GM13976 (cell line): ENCODE results near the gene TTBK1.

ENCODE experiments used
- DNase-seq: peaks from one replicate; pipeline ENCODE4 v3.0.0; 2012; ENCODE audit warnings: low spot score
- in situ Hi-C: fragments of 300-500 bp; cut with MboI; formaldehyde crosslinking; loops from one replicate; pipeline ENCODE4 v1.12.0; 2022; ENCODE audit warnings: low sequenced_read_pairs, mixed read lengths, inconsistent platforms; ENCODE audit not compliant: unreplicated experiment
- TF ChIP-seq, protein P1 (sequence below): IDR thresholded peaks from 2 replicates; pipeline ENCODE4 v1.5.1; 2012; ENCODE audit warnings: borderline replicate concordance, mild to moderate bottlenecking; ENCODE audit not compliant: insufficient read depth; ENCODE audit errors: extremely low read depth, missing control alignments, control extremely low read depth

Gene TTBK1

DNA sequence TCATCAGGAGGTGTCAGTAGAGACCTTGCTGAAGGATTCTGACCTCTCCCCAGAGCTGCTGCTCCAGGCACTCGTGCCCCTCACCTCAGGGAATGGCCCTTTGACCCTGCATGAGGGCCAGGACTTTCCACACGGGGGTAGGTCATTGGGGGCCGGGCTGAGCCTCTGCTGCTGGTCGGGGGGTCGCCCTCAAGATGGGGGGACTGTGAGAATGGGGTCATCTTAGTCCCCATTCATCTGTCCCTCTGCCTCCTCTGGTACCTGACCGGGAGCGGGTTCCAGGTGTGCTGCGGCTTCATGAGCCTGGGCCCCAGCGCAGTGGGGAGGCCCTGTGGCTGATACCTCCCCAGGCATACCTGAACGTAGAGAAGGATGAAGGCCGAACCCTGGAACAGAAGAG is 29.9 kb upstream of the TTBK1 start:
- in situ Hi-C loops = no loop called here
- TF ChIP-seq, protein P1, sequence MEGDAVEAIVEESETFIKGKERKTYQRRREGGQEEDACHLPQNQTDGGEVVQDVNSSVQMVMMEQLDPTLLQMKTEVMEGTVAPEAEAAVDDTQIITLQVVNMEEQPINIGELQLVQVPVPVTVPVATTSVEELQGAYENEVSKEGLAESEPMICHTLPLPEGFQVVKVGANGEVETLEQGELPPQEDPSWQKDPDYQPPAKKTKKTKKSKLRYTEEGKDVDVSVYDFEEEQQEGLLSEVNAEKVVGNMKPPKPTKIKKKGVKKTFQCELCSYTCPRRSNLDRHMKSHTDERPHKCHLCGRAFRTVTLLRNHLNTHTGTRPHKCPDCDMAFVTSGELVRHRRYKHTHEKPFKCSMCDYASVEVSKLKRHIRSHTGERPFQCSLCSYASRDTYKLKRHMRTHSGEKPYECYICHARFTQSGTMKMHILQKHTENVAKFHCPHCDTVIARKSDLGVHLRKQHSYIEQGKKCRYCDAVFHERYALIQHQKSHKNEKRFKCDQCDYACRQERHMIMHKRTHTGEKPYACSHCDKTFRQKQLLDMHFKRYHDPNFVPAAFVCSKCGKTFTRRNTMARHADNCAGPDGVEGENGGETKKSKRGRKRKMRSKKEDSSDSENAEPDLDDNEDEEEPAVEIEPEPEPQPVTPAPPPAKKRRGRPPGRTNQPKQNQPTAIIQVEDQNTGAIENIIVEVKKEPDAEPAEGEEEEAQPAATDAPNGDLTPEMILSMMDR = no peak
- DNase-seq = no peak

DNA sequence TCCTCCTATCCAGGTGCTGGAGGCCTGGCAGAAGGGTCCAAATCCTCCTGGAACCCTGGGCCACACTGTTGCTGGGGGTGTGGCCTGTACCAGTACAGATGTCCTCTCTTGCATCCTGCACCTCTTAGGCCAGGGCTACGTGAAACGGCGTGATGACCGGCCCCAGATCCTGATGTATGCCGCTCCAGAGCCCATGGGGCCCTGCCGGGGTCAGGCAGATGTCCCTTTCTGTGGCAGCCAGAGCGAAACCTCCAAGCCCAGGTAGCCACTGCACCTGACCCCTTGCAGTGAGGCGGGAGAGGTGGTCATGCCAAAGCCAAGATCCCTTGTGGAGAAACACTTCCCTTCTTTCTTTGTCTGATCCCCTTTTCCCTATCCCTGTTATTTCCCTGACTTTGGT is 28.2 kb upstream of the TTBK1 start:
- in situ Hi-C loops = no loop called here
- no peak for DNase-seq
- TF ChIP-seq, protein P1 = no peak

DNA sequence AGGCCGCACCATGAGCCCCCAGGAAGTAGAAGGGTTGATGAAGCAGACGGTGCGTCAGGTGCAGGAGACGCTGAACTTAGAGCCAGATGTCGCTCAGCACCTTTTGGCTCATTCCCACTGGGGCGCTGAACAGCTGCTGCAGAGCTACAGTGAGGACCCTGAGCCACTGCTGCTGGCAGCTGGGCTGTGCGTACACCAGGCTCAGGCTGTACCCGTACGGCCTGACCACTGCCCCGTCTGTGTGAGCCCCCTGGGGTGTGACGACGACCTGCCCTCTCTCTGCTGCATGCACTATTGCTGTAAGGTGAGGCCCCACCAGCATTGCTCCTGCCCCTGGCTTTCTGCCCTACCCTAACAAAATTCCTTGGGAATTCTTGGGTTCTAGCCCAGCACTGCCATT is 27.1 kb upstream of the TTBK1 start:
- DNase-seq = no peak
- in situ Hi-C loops = no loop called here
- TF ChIP-seq, protein P1 = no peak

- in situ Hi-C loops = no loop called here
- DNase-seq = no peak
- TF ChIP-seq, protein P1 = no peak
Measured at GRCh38 chr6:43217351-43217750, 25.9 kb upstream of the TTBK1 start.

DNA sequence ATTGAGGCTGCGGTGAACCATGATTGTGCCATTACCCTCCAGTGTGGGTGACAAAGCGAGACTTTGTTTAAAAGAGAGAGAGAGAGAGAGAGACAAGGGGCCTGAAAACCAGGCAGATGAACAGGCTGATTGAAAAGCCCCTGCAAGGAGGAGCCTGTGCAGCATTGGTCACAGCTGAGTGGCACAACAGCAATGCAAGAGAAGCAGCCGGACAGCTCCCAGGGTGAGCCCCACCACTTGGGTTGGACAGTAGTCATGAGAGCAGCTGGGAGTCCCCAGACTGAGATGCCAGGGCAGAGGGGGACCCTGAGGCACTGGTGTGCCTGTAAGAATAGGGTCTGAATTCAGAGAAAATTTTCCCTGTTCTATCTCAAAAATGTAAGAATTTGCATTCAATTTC is 24.2 kb upstream of the TTBK1 start:
- no peak for DNase-seq
- TF ChIP-seq, protein P1 = no peak
- in situ Hi-C loops = no loop called here

- in situ Hi-C loops = no loop called here
- TF ChIP-seq, protein P1 = no peak
- DNase-seq = no peak
Measured at GRCh38 chr6:43219814-43220213, 23.5 kb upstream of the TTBK1 start.

GRCh38 chr6:43220439-43220951 is 22.8 kb upstream of the TTBK1 start:
- TF ChIP-seq, protein P1 = no peak
- in situ Hi-C loops = no loop called here
- no peak for DNase-seq
